Neural cell (in vitro differentiated cells): ENCODE measurements around the gene DGKB. TPM values are rescaled to one million over a fixed set of nuclear protein-coding genes. Genes with fewer than 3 reads are reported as not detected.

ENCODE experiments used
- H2AFZ ChIP-seq: fragments of 200-600, 300-800 bp; sonication (generic), shearing (Covaris generic); 2 replicates; pipeline ENCODE4 v1.6.0; 2014; ENCODE audit warnings: low read depth, mild to moderate bottlenecking, antibody characterized with exemption, low read length, moderate library complexity
- H3F3A ChIP-seq: fragments of 200-600 bp; shearing (Covaris generic); 2 replicates; pipeline ENCODE4 v1.6.1; 2016; ENCODE audit warnings: mild to moderate bottlenecking, moderate library complexity, mixed read lengths, antibody characterized with exemption, low read length; ENCODE audit not compliant: insufficient read depth, poor library complexity, severe bottlenecking
- H3K27ac ChIP-seq: fragments of 200-600, 300-800 bp; sonication (generic), shearing (Covaris generic); 2 replicates; pipeline ENCODE4 v1.5.1; 2014; ENCODE audit warnings: mild to moderate bottlenecking, low read length, moderate library complexity
- H3K27me3 ChIP-seq: fragments of 300-800, 200-600 bp; sonication (generic), shearing (Covaris generic); 2 replicates; pipeline ENCODE4 v1.6.0; 2014; ENCODE audit warnings: mild to moderate bottlenecking, low read depth, low read length, moderate library complexity; ENCODE audit not compliant: insufficient read depth
- H3K36me3 ChIP-seq: fragments of 300-800, 200-600 bp; sonication (generic), shearing (Covaris generic); 2 replicates; pipeline ENCODE4 v1.5.1; 2014; ENCODE audit warnings: mild to moderate bottlenecking, antibody characterized with exemption, low read length, moderate library complexity; ENCODE audit not compliant: insufficient read depth
- H3K4me2 ChIP-seq: fragments of 300-800, 200-600 bp; sonication (generic), shearing (Covaris generic); 2 replicates; pipeline ENCODE4 v1.6.0; 2014; ENCODE audit warnings: mild to moderate bottlenecking, low read length
- H3K4me3 ChIP-seq: fragments of 300-800, 200-600 bp; sonication (generic), shearing (Covaris generic); 2 replicates; pipeline ENCODE4 v1.5.1; 2014; ENCODE audit warnings: mild to moderate bottlenecking, low read length, moderate library complexity
- H3K79me2 ChIP-seq: fragments of 200-600 bp; shearing (Covaris generic); replicated peaks from 2 replicates; pipeline ENCODE4 v1.6.0; 2014; ENCODE audit warnings: mild to moderate bottlenecking, low read length, moderate library complexity; ENCODE audit not compliant: insufficient read depth
- H3K9ac ChIP-seq: fragments of 300-800, 200-600 bp; sonication (generic), shearing (Covaris generic); 2 replicates; pipeline ENCODE4 v1.6.1; 2016; ENCODE audit warnings: mild to moderate bottlenecking, low read length, mixed read lengths
- H3K9me2 ChIP-seq: fragments of 200-600 bp; shearing (Covaris generic); 2 replicates; pipeline ENCODE4 v1.6.1; 2016; ENCODE audit warnings: mild to moderate bottlenecking, low read length, mixed read lengths; ENCODE audit not compliant: insufficient read depth
- H3K9me3 ChIP-seq: fragments of 200-600, 300-800 bp; sonication (generic), shearing (Covaris generic); 2 replicates; pipeline ENCODE4 v1.6.1; 2016; ENCODE audit warnings: mild to moderate bottlenecking, mixed run types, low read length, moderate library complexity, mixed read lengths
- H4K20me1 ChIP-seq: fragments of 200-600 bp; shearing (Covaris generic); 2 replicates; pipeline ENCODE4 v1.6.1; 2016; ENCODE audit warnings: mild to moderate bottlenecking, mixed run types; ENCODE audit not compliant: insufficient read depth
- EP300 ChIP-seq: fragments of 450-650 bp; conservative IDR thresholded peaks from 2 replicates; pipeline ENCODE4 v1.6.1; 2014; ENCODE audit warnings: antibody characterized with exemption, mild to moderate bottlenecking, moderate library complexity; ENCODE audit not compliant: poor library complexity, severe bottlenecking
- EZH2 ChIP-seq: fragments of 200-600, 300-800 bp; shearing (Covaris generic), sonication (generic); IDR thresholded peaks from 2 replicates; pipeline ENCODE4 v1.6.1; 2014; ENCODE audit warnings: antibody characterized with exemption, low read length, borderline replicate concordance, mild to moderate bottlenecking; ENCODE audit not compliant: insufficient read depth, poor library complexity, severe bottlenecking
- MXI1 ChIP-seq: fragments of 450-650 bp; conservative IDR thresholded peaks from 2 replicates; pipeline ENCODE4 v1.6.1; 2014; ENCODE audit warnings: antibody characterized with exemption, mild to moderate bottlenecking; ENCODE audit not compliant: poor library complexity, severe bottlenecking
- POLR2AphosphoS5 ChIP-seq: IDR thresholded peaks from 2 replicates; pipeline ENCODE4 v1.6.1; 2012
- RAD21 ChIP-seq: fragments of 450-650 bp; conservative IDR thresholded peaks from 2 replicates; pipeline ENCODE4 v1.6.1; 2014; ENCODE audit warnings: antibody characterized with exemption, mild to moderate bottlenecking, moderate library complexity
- SMC3 ChIP-seq: fragments of 450-650 bp; conservative IDR thresholded peaks from 2 replicates; pipeline ENCODE4 v1.6.1; 2014; ENCODE audit warnings: antibody characterized with exemption, mild to moderate bottlenecking, moderate library complexity; ENCODE audit not compliant: poor library complexity
- TAF1 ChIP-seq: IDR thresholded peaks from 2 replicates; pipeline ENCODE4 v1.6.1; 2012; ENCODE audit warnings: low read depth
- polyA plus RNA-seq: library from polyadenylated mRNA; depleted of rRNA; stranded (reverse); fragments of >200 nt; gene quantifications from 2 replicates; pipeline ENCODE4 v1.2.3, GENCODE V29; 2014
- TF ChIP-seq, protein P1 (sequence below): fragments of 450-650 bp; IDR thresholded peaks from 2 replicates; pipeline ENCODE4 v1.5.1; 2014; ENCODE audit warnings: antibody characterized with exemption, mild to moderate bottlenecking, moderate library complexity; ENCODE audit not compliant: poor library complexity, severe bottlenecking
- TF ChIP-seq, protein P2 (sequence below): IDR thresholded peaks from 2 replicates; pipeline ENCODE4 v1.6.1; 2012; ENCODE audit warnings: borderline replicate concordance

DGKB gene
- polyA plus RNA-seq, 1 donor from 2014 or later: 0.20 TPM

DNA sequence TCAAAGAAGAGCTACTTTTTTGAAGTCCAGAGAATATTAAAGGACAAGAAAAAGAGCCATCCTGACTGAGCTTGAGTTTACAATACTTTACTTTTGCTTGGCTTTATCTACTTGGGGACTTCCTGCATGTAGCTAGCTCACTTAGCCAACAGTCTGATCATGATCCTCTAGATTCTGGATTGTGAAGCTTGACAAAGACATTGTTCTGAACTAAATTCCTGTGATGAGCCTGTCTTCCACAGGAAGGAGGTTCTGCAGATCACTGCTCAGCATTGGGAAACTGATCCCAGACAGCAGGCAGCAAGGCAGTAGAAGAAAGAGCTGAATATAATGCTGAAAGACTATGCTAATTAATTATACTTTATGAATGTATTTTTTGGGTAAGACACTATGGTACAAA is 296.4 kb downstream of the DGKB start:
- H3K27me3 ChIP-seq: no peaks in the 10 kb centered on the region
- no peaks in the 10 kb centered on the region for H3K79me2 ChIP-seq
- H3K9me2 ChIP-seq: no peaks in the 10 kb centered on the region
- H3F3A ChIP-seq: no peaks in the 10 kb centered on the region
- no peak overlapping the region for H3K4me2 ChIP-seq
- H3K27ac ChIP-seq: no peak overlapping the region
- TF ChIP-seq EZH2 (no peak), POLR2AphosphoS5 (no peak), EP300 (no peak), MXI1 (no peak), SMC3 (no peak), RAD21 (no peak), TAF1 (no peak)
- TF ChIP-seq, protein P1, sequence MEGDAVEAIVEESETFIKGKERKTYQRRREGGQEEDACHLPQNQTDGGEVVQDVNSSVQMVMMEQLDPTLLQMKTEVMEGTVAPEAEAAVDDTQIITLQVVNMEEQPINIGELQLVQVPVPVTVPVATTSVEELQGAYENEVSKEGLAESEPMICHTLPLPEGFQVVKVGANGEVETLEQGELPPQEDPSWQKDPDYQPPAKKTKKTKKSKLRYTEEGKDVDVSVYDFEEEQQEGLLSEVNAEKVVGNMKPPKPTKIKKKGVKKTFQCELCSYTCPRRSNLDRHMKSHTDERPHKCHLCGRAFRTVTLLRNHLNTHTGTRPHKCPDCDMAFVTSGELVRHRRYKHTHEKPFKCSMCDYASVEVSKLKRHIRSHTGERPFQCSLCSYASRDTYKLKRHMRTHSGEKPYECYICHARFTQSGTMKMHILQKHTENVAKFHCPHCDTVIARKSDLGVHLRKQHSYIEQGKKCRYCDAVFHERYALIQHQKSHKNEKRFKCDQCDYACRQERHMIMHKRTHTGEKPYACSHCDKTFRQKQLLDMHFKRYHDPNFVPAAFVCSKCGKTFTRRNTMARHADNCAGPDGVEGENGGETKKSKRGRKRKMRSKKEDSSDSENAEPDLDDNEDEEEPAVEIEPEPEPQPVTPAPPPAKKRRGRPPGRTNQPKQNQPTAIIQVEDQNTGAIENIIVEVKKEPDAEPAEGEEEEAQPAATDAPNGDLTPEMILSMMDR: no peak
- TF ChIP-seq, protein P2, sequence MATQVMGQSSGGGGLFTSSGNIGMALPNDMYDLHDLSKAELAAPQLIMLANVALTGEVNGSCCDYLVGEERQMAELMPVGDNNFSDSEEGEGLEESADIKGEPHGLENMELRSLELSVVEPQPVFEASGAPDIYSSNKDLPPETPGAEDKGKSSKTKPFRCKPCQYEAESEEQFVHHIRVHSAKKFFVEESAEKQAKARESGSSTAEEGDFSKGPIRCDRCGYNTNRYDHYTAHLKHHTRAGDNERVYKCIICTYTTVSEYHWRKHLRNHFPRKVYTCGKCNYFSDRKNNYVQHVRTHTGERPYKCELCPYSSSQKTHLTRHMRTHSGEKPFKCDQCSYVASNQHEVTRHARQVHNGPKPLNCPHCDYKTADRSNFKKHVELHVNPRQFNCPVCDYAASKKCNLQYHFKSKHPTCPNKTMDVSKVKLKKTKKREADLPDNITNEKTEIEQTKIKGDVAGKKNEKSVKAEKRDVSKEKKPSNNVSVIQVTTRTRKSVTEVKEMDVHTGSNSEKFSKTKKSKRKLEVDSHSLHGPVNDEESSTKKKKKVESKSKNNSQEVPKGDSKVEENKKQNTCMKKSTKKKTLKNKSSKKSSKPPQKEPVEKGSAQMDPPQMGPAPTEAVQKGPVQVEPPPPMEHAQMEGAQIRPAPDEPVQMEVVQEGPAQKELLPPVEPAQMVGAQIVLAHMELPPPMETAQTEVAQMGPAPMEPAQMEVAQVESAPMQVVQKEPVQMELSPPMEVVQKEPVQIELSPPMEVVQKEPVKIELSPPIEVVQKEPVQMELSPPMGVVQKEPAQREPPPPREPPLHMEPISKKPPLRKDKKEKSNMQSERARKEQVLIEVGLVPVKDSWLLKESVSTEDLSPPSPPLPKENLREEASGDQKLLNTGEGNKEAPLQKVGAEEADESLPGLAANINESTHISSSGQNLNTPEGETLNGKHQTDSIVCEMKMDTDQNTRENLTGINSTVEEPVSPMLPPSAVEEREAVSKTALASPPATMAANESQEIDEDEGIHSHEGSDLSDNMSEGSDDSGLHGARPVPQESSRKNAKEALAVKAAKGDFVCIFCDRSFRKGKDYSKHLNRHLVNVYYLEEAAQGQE: no peak
- H2AFZ ChIP-seq: no peak overlapping the region
- no peak overlapping the region for H3K4me3 ChIP-seq
- H3K36me3 ChIP-seq: no peaks in the 10 kb centered on the region
- H3K9me3 ChIP-seq: no peaks in the 10 kb centered on the region
- no peak overlapping the region for H3K9ac ChIP-seq
- H4K20me1 ChIP-seq: no peaks in the 10 kb centered on the region

DNA sequence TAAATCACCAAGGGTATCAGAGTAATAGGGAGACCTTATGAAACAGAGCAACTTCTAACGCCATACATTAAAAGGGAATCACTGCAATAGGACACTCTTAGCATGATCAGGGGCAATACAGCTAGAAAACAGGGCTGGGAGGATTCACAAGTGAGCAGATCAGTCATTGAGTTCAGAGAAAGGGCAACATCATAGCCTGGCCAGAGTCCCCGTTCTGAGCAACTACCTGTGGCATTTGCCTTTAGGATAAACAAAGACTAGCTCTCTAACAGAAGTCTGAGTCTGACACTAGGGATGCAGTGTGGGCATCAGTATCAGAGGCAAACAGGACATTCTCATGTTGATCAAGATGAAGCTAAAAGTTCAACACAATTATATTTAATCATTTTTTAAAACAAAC is 297.9 kb downstream of the DGKB start:
- no peak overlapping the region for H3K27ac ChIP-seq

More for the DNA sequence above, 297.9 kb downstream of the DGKB start:
- Histone ChIP-seq H4K20me1 (no peaks in the 10 kb centered on the region), H3K36me3 (no peaks in the 10 kb centered on the region), H3K9me3 (no peaks in the 10 kb centered on the region), H3K4me2 (no peak overlapping the region), H3K4me3 (no peak overlapping the region), H3F3A (no peaks in the 10 kb centered on the region), H3K27me3 (no peaks in the 10 kb centered on the region), H3K9ac (no peak overlapping the region), H3K79me2 (no peaks in the 10 kb centered on the region), H2AFZ (no peak overlapping the region), H3K9me2 (no peaks in the 10 kb centered on the region)
- TF ChIP-seq, protein P2: no peak
- TF ChIP-seq EP300: no peak
- TF ChIP-seq MXI1: no peak
- TF ChIP-seq POLR2AphosphoS5: no peak
- TF ChIP-seq, protein P1: no peak
- TF ChIP-seq SMC3: no peak
- TF ChIP-seq TAF1: no peak
- TF ChIP-seq EZH2: no peak
- no peak for TF ChIP-seq RAD21
